ENCODE measurements around the gene MAMDC4. TPM values are rescaled to one million over a fixed set of nuclear protein-coding genes. Genes with fewer than 3 reads are reported as not detected.

The MAMDC4 gene
- total and polyA plus RNA-seq, 2 of the 8 experiments (the other 6 are each of a cell fraction or from before 2014, with no cell fraction given) = 3.1 to 4.5 TPM

- Histone ChIP-seq H3K27me3 (replicated peaks in 1 of 4; ENCODE audit: control insufficient read depth in 3 of 4, extremely low read depth in 1 of 4, insufficient read depth in 3 of 4, low read length in 3 of 4) (no peaks in the 10 kb centered on the region), H3K36me3 (ENCODE audit: control insufficient read depth in 2 of 4, insufficient read depth in 4 of 4, low read length in 3 of 4) (peaks cover 6 to 20% (median 12%) of the 10 kb centered on the region in 4 experiments; a peak in 6 of 8 replicates), H3K27ac (ENCODE audit: low read depth, low read length) (no peak overlapping the region), H2AFZ (ENCODE audit: low read length) (no peak overlapping the region), H4K5ac (ENCODE audit: insufficient read length, low read depth, low read length) (no peak overlapping the region), H3K4me2 (ENCODE audit: insufficient read depth in 1 of 2, low read depth in 2 of 2, low read length in 2 of 2) (no peak overlapping the region), H2AK5ac (ENCODE audit: low read depth, low read length) (no peak overlapping the region), H3K4me1 (replicated peaks in 1 of 4; ENCODE audit: control insufficient read depth in 3 of 4, insufficient read depth in 4 of 4, low read length in 3 of 4) (no peaks in the 10 kb centered on the region), H2BK5ac (ENCODE audit: low read depth, low read length) (no peak overlapping the region; the same call in 1 of the 2 replicates), H3K23ac (ENCODE audit: insufficient read length) (no peak overlapping the region), H3K9ac (replicated peaks in 1 of 4; ENCODE audit: extremely low read depth in 1 of 4, low read depth in 3 of 4, low read length in 3 of 4) (peak overlapping the region in 1 of 4 experiments; percentile 6; a peak in 1 of 7 replicates), H3K56ac (replicated peaks; ENCODE audit: insufficient read length, low read depth, low read length) (no peak overlapping the region), H2BK15ac (ENCODE audit: low read length) (no peak overlapping the region), H3K9me3 (ENCODE audit: insufficient read depth in 2 of 2, low read depth in 1 of 2, low read length in 1 of 2) (no peaks in the 10 kb centered on the region), H3K23me2 (ENCODE audit: low read depth, low read length) (no peaks in the 10 kb centered on the region), H3K4ac (replicated peaks; ENCODE audit: insufficient read length, low read depth, low read length) (no peak overlapping the region), H3K79me2 (ENCODE audit: control insufficient read depth in 1 of 2, insufficient read depth in 2 of 2, low read length in 2 of 2) (peaks cover 0 to 56% of the 10 kb centered on the region in 2 experiments; a peak in 3 of 4 replicates), H3K4me3 (ENCODE audit: extremely low read depth in 1 of 4, insufficient read depth in 2 of 4, low read depth in 3 of 4, low read length in 4 of 4) (no peak overlapping the region), H3K18ac (ENCODE audit: extremely low read depth, low read length) (no peak overlapping the region), H3K14ac (ENCODE audit: insufficient read length) (no peak overlapping the region), H4K8ac (ENCODE audit: extremely low read depth, insufficient read depth, low read length) (no peak overlapping the region), H2BK12ac (ENCODE audit: low read depth, low read length) (no peak overlapping the region), H4K20me1 (replicated peaks in 1 of 2; ENCODE audit: control insufficient read depth in 1 of 2, insufficient read depth in 2 of 2, low read length in 2 of 2) (peaks cover 8 to 19% of the 10 kb centered on the region in 2 experiments), H3K79me1 (ENCODE audit: low read depth, low read length) (peaks cover 10% of the 10 kb centered on the region), H2BK20ac (ENCODE audit: low read length) (no peak overlapping the region), H4K91ac (replicated peaks; ENCODE audit: insufficient read length, low read length) (no peak overlapping the region), H2BK120ac (replicated peaks; ENCODE audit: low read depth, low read length) (no peak overlapping the region)
- DNase-seq (ENCODE audit: low read depth in 1 of 2, low spot score in 2 of 2) = no peak
- 93% methylated on average over 10 of the region's 11 CpGs; no CpG with 5 or more reads in 1 of the 2 experiments for WGBS, 2 experiments (ENCODE audit: extremely low coverage in 1 of 2, insufficient coverage in 1 of 2, insufficient read length in 1 of 2, insufficient replicate concordance in 2 of 2, low coverage in 1 of 2, low lambda C conversion rate in 2 of 2, missing lambda C conversion rate in 1 of 2)
- CTCF ChIA-PET (ENCODE audit: partially characterized antibody) = interaction anchor here (0.8 to 1.0 kb wide), 2 partner anchors 46 to 89 kb away, joined by 3 read pairs; partner anchors contain the start of gene RABL6
- POLR2A ChIA-PET (ENCODE audit: partially characterized antibody) = interaction anchor here (0.9 kb wide), 1 partner anchor 11 kb away, joined by 3 read pairs; no protein-coding TSS in a partner anchor
- no peak for FAIRE-seq
- TF ChIP-seq BCL11A (IDR thresholded peaks at IDR 0.05; ENCODE audit: low read depth in 2 of 2, low read length in 2 of 2) (no peak), SUZ12 (IDR thresholded peaks at IDR 0.05; ENCODE audit: low read length) (no peak), CHD1 (IDR thresholded peaks at IDR 0.05; ENCODE audit: low read depth, low read length) (no peak), MAFK (IDR thresholded peaks at IDR 0.05; ENCODE audit: low read depth, low read length) (no peak), EP300 (IDR thresholded peaks at IDR 0.05; ENCODE audit: borderline replicate concordance in 1 of 2, low read depth in 2 of 2, low read length in 2 of 2) (no peak), RFX5 (IDR thresholded peaks at IDR 0.05; ENCODE audit: borderline replicate concordance, low read depth, low read length) (no peak), TAF1 (IDR thresholded peaks at IDR 0.05; ENCODE audit: low read depth, low read length) (no peak), ZNF274 (IDR thresholded peaks at IDR 0.05; ENCODE audit: borderline replicate concordance, extremely low read depth, low read length) (no peak), JUND (IDR thresholded peaks at IDR 0.05; ENCODE audit: low read length) (no peak), SIN3A (conservative IDR thresholded peaks at IDR 0.05 in 1 of 2, IDR thresholded peaks at IDR 0.05 in 1 of 2; ENCODE audit: low read depth in 1 of 2, low read length in 2 of 2) (no peak), BACH1 (IDR thresholded peaks at IDR 0.05; ENCODE audit: low read length) (no peak)
Observed at GRCh38 chr9:136896027-136896426, 43.9 kb downstream of the MAMDC4 start.

Measured in H1 (cell line).